ENCODE results near the gene PLA2G4A. TPM values are rescaled to one million over a fixed set of nuclear protein-coding genes. Genes with fewer than 3 reads are reported as not detected.

PLA2G4A gene
- total and polyA plus RNA-seq, 2 donors (not counting 3 experiments of a cell fraction or from before 2014, with no cell fraction given) = 8.2 to 13.3 TPM

GRCh38 chr1:186798960-186799688, 29.6 kb upstream of the PLA2G4A start:
- CTCF ChIA-PET = interaction anchor here (1.4 kb wide), 3 partner anchors 8 to 116 kb away, joined by 3 to 4 read pairs (median 3); no protein-coding TSS in a partner anchor
- no peaks in the 10 kb centered on the region for H3K9me1 ChIP-seq (replicated peaks; ENCODE audit: control insufficient read depth, extremely low read depth, insufficient read depth, low read length)
- POLR2A ChIA-PET = no interaction called here

More at GRCh38 chr1:186798960-186799688, 29.6 kb upstream of the PLA2G4A start:
- intact Hi-C loops (cut with micrococcal nuclease) = no loop called here
- no peaks in the 10 kb centered on the region for H3K4me1 ChIP-seq (ENCODE audit: control insufficient read depth, extremely low read depth, insufficient read depth, low read length)
- H3K79me2 ChIP-seq (ENCODE audit: control insufficient read depth, insufficient read depth, low read length) = no peaks in the 10 kb centered on the region
- TF ChIP-seq CTCF (IDR thresholded peaks at IDR 0.05; ENCODE audit: extremely low read depth in 1 of 2, insufficient read depth in 1 of 2, low read depth in 1 of 2, low read length in 2 of 2) = no peak
- TF ChIP-seq POLR2AphosphoS5 (IDR thresholded peaks at IDR 0.05; ENCODE audit: insufficient read depth, low read depth, low read length) = no peak
- TF ChIP-seq GATA2 (IDR thresholded peaks at IDR 0.05; ENCODE audit: insufficient read depth, insufficient read length, low read depth, low read length) = no peak
- TF ChIP-seq MAX (IDR thresholded peaks at IDR 0.05; ENCODE audit: insufficient read depth, insufficient read length) = no peak
- no peak for TF ChIP-seq POLR2A (IDR thresholded peaks at IDR 0.05; ENCODE audit: low read depth, low read length)
- TF ChIP-seq MYC (IDR thresholded peaks at IDR 0.05; ENCODE audit: low read depth, low read length) = no peak
- no peak for TF ChIP-seq FOS (IDR thresholded peaks at IDR 0.05; ENCODE audit: borderline replicate concordance, insufficient read depth, low read length)
- no peak for TF ChIP-seq EZH2 (IDR thresholded peaks at IDR 0.05; ENCODE audit: borderline replicate concordance, low read depth, low read length, severe bottlenecking)
- no peak for TF ChIP-seq JUN (IDR thresholded peaks at IDR 0.05; ENCODE audit: borderline replicate concordance, insufficient read depth, insufficient read length, low read depth)
- H3K36me3 ChIP-seq (ENCODE audit: control insufficient read depth in 2 of 2, extremely low read depth in 1 of 2, insufficient read depth in 2 of 2, low read length in 2 of 2) = no peaks in the 10 kb centered on the region
- H2AFZ ChIP-seq (ENCODE audit: low read depth, low read length) = no peak overlapping the region
- FAIRE-seq = no peak
- dilution Hi-C loops (cut with MboI; ENCODE audit: extremely low pct_ligation_motif_present, low sequenced_read_pairs) = no loop called here
- H3K9me3 ChIP-seq (replicated peaks; ENCODE audit: control insufficient read depth, insufficient read depth, low read length) = no peaks in the 10 kb centered on the region
- no peak for DNase-seq (ENCODE audit: low read depth, low spot score)
- H3K4me2 ChIP-seq (ENCODE audit: insufficient read depth, low read length) = no peak overlapping the region
- no peak overlapping the region for H3K9ac ChIP-seq (replicated peaks; ENCODE audit: extremely low read depth, insufficient read depth, low read length)
- H3K27me3 ChIP-seq (ENCODE audit: control insufficient read depth in 2 of 2, insufficient read depth in 2 of 2, low read length in 2 of 2) = no peaks in the 10 kb centered on the region
- no TSS peak for BruUV-seq (replicated peaks)
- no peak overlapping the region for H3K4me3 ChIP-seq (replicated peaks in 1 of 3; ENCODE audit: insufficient read depth in 1 of 3, low read depth in 1 of 3, low read length in 3 of 3)
- H4K20me1 ChIP-seq (replicated peaks; ENCODE audit: control insufficient read depth, extremely low read depth, insufficient read depth, low read length) = no peaks in the 10 kb centered on the region
- H3K27ac ChIP-seq (ENCODE audit: insufficient read depth, low read depth, low read length) = no peak overlapping the region
